CD4-positive, alpha-beta T cell (primary cell): ENCODE results near the gene IL19. TPM values are rescaled to one million over a fixed set of nuclear protein-coding genes. Genes with fewer than 3 reads are reported as not detected.

Source experiments
- ATAC-seq: fragments of 200-7000 bp; cut with Tn5 transposase; one replicate; pipeline ENCODE4 v1.10.0; 2022; ENCODE audit warnings: mild to moderate bottlenecking; ENCODE audit not compliant: poor library complexity
- CTCF ChIA-PET: fragments of 350-600 bp; sonication (Branson Sonifier 250); formaldehyde crosslinking; loops from one replicate; lab custom pipeline; 2021; ENCODE audit warnings: antibody characterized with exemption, inconsistent platforms; lab: Charles Lee
- POLR2A ChIA-PET: fragments of 350-600 bp; sonication (Branson Sonifier 250); formaldehyde crosslinking; loops from one replicate; lab custom pipeline; 2021; ENCODE audit warnings: antibody characterized with exemption, inconsistent platforms; lab: Charles Lee
- DNase-seq, 14 experiments: peaks; one replicate each; pipeline ENCODE4 v3.0.0-alpha.2; 2013 to 2020; ENCODE audit warnings: mixed read lengths in 2 of 14
- H3K27ac ChIP-seq, 2 donors: one replicate each; pipeline versions ENCODE4 v1.5.1 to v1.7.0; 2013; ENCODE audit warnings: low read length in 2 of 2, low read depth in 1 of 2, mild to moderate bottlenecking in 1 of 2
- H3K27me3 ChIP-seq, 2 experiments: 1 replicate in 1 of 2; 2 replicates in 1 of 2; pipeline versions ENCODE4 v1.6.1 to v1.7.0; 2013; ENCODE audit warnings: low read length in 2 of 2, control low read depth in 1 of 2, mild to moderate bottlenecking in 1 of 2, moderate library complexity in 1 of 2; ENCODE audit not compliant: insufficient read depth in 2 of 2, control insufficient read depth in 1 of 2
- H3K36me3 ChIP-seq: one replicate; pipeline ENCODE4 v1.6.1; 2013; ENCODE audit warnings: low read length, control low read depth; ENCODE audit not compliant: insufficient read depth
- H3K4me1 ChIP-seq: one replicate; pipeline ENCODE4 v1.6.1; 2013; ENCODE audit warnings: low read length, control low read depth; ENCODE audit not compliant: insufficient read depth
- H3K4me3 ChIP-seq: one replicate; pipeline ENCODE4 v1.5.1; 2013; ENCODE audit warnings: mild to moderate bottlenecking, low read length, moderate library complexity
- H3K9me3 ChIP-seq, 2 experiments: 1 replicate in 1 of 2; 2 replicates in 1 of 2; pipeline versions ENCODE4 v1.6.1 to v1.7.0; 2013; ENCODE audit warnings: low read length in 2 of 2, mild to moderate bottlenecking in 2 of 2, control low read depth in 1 of 2, moderate library complexity in 1 of 2; ENCODE audit not compliant: control insufficient read depth in 1 of 2, insufficient read depth in 1 of 2
- H3K27ac Mint-ChIP-seq: one replicate; pipeline ENCODE4 v1.8.0; 2020; ENCODE audit warnings: mixed read lengths
- H3K27me3 Mint-ChIP-seq: one replicate; pipeline ENCODE4 v1.8.0; 2021; ENCODE audit warnings: mixed read lengths
- H3K36me3 Mint-ChIP-seq: one replicate; pipeline ENCODE4 v1.8.0; 2021; ENCODE audit warnings: low read depth, mixed read lengths
- H3K4me1 Mint-ChIP-seq: one replicate; pipeline ENCODE4 v1.8.0; 2021; ENCODE audit warnings: low read depth, mixed read lengths
- H3K4me3 Mint-ChIP-seq: one replicate; pipeline ENCODE4 v1.8.0; 2020; ENCODE audit warnings: mild to moderate bottlenecking, mixed read lengths
- H3K9me3 Mint-ChIP-seq: one replicate; pipeline ENCODE4 v1.8.0; 2020; ENCODE audit warnings: mixed read lengths
- intact Hi-C, 2 experiments: fragments of 100-400 bp; cut with DNase I in 1 of 2; cut with micrococcal nuclease in 1 of 2; formaldehyde crosslinking; loops; one replicate each; pipeline versions ENCODE4 v1.15.1 to v1.9.0; 2023 to 2025; cut with DNase I, micrococcal nuclease
- total RNA-seq, 174 experiments: library from RNA in 2 of 174; stranded (reverse) in 2 of 174; gene quantifications; one replicate each; pipeline ENCODE4 v1.2.3 and lab custom pipeline; 2021 to 2026
- TF ChIP-seq, protein P1 (sequence below): fragments of 200-600 bp; IDR thresholded peaks from one replicate; pipeline ENCODE4 v1.8.0; 2022; ENCODE audit warnings: antibody characterized with exemption, mild to moderate bottlenecking

Gene IL19
- total RNA-seq, 2 experiments from 2014 or later, result not detected

DNA sequence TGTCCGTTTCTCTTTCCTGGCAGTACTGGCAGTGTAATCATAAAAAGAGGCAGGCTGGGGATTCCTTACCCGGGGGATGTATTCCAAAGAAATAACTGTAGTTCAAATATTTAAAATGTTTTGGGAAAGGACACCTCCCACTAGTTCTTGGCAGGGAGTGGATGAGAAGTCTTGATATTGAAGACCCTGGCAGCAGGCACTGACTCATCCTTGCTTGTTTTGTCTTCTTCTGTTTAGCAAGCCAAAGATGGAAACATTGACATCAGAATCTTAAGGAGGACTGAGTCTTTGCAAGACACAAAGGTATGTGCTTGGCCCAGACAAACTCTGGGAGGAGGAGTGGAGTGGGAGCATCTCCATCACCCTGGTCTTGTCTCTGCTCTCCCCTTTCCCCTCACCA lies 95.5 kb downstream of the IL19 start:
- intact Hi-C loops, result loop anchor here (5.0 kb wide), 2 partner anchors 116 to 134 kb away; no protein-coding TSS in a partner anchor
- Histone ChIP-seq H3K4me3 (no peak overlapping the region), H3K4me1 (peaks cover 5% of the 10 kb centered on the region), H3K27me3 (no peaks in the 10 kb centered on the region), H3K27ac (no peak overlapping the region), H3K36me3 (no peaks in the 10 kb centered on the region), H3K9me3 (no peaks in the 10 kb centered on the region)
- peaks cover 7% of the 10 kb centered on the region for H3K4me1 Mint-ChIP-seq
- H3K4me3 Mint-ChIP-seq, result no peak overlapping the region
- H3K9me3 Mint-ChIP-seq, result no peaks in the 10 kb centered on the region
- no peaks in the 10 kb centered on the region for H3K36me3 Mint-ChIP-seq
- TF ChIP-seq, protein P1, sequence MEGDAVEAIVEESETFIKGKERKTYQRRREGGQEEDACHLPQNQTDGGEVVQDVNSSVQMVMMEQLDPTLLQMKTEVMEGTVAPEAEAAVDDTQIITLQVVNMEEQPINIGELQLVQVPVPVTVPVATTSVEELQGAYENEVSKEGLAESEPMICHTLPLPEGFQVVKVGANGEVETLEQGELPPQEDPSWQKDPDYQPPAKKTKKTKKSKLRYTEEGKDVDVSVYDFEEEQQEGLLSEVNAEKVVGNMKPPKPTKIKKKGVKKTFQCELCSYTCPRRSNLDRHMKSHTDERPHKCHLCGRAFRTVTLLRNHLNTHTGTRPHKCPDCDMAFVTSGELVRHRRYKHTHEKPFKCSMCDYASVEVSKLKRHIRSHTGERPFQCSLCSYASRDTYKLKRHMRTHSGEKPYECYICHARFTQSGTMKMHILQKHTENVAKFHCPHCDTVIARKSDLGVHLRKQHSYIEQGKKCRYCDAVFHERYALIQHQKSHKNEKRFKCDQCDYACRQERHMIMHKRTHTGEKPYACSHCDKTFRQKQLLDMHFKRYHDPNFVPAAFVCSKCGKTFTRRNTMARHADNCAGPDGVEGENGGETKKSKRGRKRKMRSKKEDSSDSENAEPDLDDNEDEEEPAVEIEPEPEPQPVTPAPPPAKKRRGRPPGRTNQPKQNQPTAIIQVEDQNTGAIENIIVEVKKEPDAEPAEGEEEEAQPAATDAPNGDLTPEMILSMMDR, result no peak
- peaks cover 12% of the 10 kb centered on the region for H3K27me3 Mint-ChIP-seq
- DNase-seq (no peak), ATAC-seq (no peak)
- POLR2A ChIA-PET, result no interaction called here
- H3K27ac Mint-ChIP-seq, result no peak overlapping the region
- CTCF ChIA-PET, result no interaction called here

DNA sequence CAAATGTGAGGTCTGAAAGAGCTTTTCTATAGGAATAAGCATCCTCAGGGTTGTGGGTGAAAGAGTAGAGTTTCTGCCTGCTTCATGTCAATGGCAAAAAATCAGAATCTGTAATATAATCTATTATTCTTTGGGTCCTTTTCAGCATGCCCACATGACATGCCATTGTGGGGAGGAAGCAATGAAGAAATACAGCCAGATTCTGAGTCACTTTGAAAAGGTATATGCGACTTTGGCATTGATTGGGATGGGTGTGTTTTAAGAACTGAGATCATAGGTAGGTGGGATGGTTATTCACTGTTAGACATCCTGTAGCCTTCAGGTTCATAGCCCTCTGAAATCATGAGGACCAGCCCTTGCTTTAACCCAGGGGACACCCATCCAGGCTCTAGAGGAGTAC lies 96.7 kb downstream of the IL19 start:
- no peak for DNase-seq
- CTCF ChIA-PET, result interaction anchor here (1.0 to 1.2 kb wide), 2 partner anchors 115 to 132 kb away, joined by 3 read pairs; no protein-coding TSS in a partner anchor
- peaks cover 0 to 2% of the 10 kb centered on the region in 2 experiments for H3K9me3 ChIP-seq
- TF ChIP-seq, protein P1, result no peak
- H3K4me3 ChIP-seq, result no peak overlapping the region
- H3K4me1 ChIP-seq, result peaks cover 5% of the 10 kb centered on the region
- Mint-ChIP-seq H3K36me3 (no peaks in the 10 kb centered on the region), H3K27ac (no peak overlapping the region), H3K9me3 (peaks cover 2% of the 10 kb centered on the region), H3K4me3 (no peak overlapping the region), H3K4me1 (peaks cover 7% of the 10 kb centered on the region), H3K27me3 (peaks cover 12% of the 10 kb centered on the region)
- no peaks in the 10 kb centered on the region for H3K27me3 ChIP-seq
- no peak for ATAC-seq
- POLR2A ChIA-PET, result interaction anchor here (0.6 to 1.1 kb wide), 3 partner anchors 39 to 150 kb away, joined by 3 to 4 read pairs (median 3); partner anchors contain the start of gene FCMR
- H3K36me3 ChIP-seq, result no peaks in the 10 kb centered on the region
- no peak overlapping the region for H3K27ac ChIP-seq
- intact Hi-C loops, result loop anchor here (5.0 kb wide), 2 partner anchors 115 to 135 kb away; no protein-coding TSS in a partner anchor

DNA sequence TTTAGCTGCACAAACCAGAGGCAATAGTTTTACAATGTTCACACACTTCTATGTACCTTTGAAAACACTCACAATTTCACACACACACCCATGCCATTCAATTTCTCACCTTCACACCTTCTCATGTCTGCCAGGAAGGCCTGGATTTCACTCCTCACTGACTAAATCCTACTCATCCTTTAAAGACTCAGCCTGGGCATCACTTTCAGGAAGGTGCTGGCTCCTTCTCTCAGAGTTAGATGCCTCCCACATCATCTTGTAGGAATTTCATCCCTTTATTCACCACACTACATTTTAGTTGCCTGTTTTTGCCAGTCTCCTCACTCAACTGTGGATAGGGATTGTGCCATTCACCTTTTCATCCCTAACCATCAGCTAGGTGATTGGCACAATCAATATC lies 97.1 kb downstream of the IL19 start:
- H3K27me3 ChIP-seq, result no peaks in the 10 kb centered on the region
- DNase-seq (no peak), ATAC-seq (no peak)
- no peaks in the 10 kb centered on the region for H3K36me3 ChIP-seq
- Mint-ChIP-seq H3K36me3 (no peaks in the 10 kb centered on the region), H3K9me3 (peaks cover 3% of the 10 kb centered on the region), H3K27me3 (peaks cover 12% of the 10 kb centered on the region), H3K27ac (no peak overlapping the region), H3K4me3 (no peak overlapping the region), H3K4me1 (peaks cover 7% of the 10 kb centered on the region)
- CTCF ChIA-PET, result interaction anchor here (1.2 kb wide), 1 partner anchor 133 kb away, joined by 3 read pairs; no protein-coding TSS in a partner anchor
- POLR2A ChIA-PET, result interaction anchor here (1.1 kb wide), 1 partner anchor 54 kb away, joined by 3 read pairs; the partner anchor contains the start of gene FCMR
- H3K4me1 ChIP-seq, result peaks cover 5% of the 10 kb centered on the region
- no peak overlapping the region for H3K27ac ChIP-seq
- intact Hi-C loops, result loop anchor here (5.0 kb wide), 2 partner anchors 115 to 135 kb away; no protein-coding TSS in a partner anchor
- TF ChIP-seq, protein P1, result no peak
- no peak overlapping the region for H3K4me3 ChIP-seq
- peaks cover 0 to 3% of the 10 kb centered on the region in 2 experiments for H3K9me3 ChIP-seq
